ENCODE measurements around the gene ZNF331. TPM values are rescaled to one million over a fixed set of nuclear protein-coding genes. Genes with fewer than 3 reads are reported as not detected.

The ZNF331 gene
- total RNA-seq, 2 donors from 2014 or later: 16.9 to 26.7 TPM

GRCh38 chr19:53552001-53552721, 14.2 kb downstream of the ZNF331 start:
- peaks cover 4% of the 10 kb centered on the region for H3K36me3 ChIP-seq
- no peak for DNase-seq (ENCODE audit: low spot score)
- no peak overlapping the region for H3K4me3 ChIP-seq
- H3K9me3 ChIP-seq: no peaks in the 10 kb centered on the region
- no peak for TF ChIP-seq CTCF (IDR thresholded peaks at IDR 0.05)
- H3K4me1 ChIP-seq: peaks cover 0 to 5% of the 10 kb centered on the region in 2 donors
- no peaks in the 10 kb centered on the region for H3K27me3 ChIP-seq
- H3K27ac ChIP-seq: no peak overlapping the region

- H3K27me3 ChIP-seq: no peaks in the 10 kb centered on the region
- H3K4me3 ChIP-seq: peak overlapping the region in 1 of 2 donors; percentile 60
- no peak for TF ChIP-seq CTCF (IDR thresholded peaks at IDR 0.05)
- DNase-seq (ENCODE audit: low spot score): no peak
- peak overlapping the region in 1 of 2 donors; percentile 88 for H3K27ac ChIP-seq
- H3K4me1 ChIP-seq: peaks cover 0 to 5% of the 10 kb centered on the region in 2 donors
- no peaks in the 10 kb centered on the region for H3K9me3 ChIP-seq
- H3K36me3 ChIP-seq: peaks cover 4% of the 10 kb centered on the region
Observed at GRCh38 chr19:53553156-53553555, 15.2 kb downstream of the ZNF331 start.

GRCh38 chr19:53553865-53554791, 16.2 kb downstream of the ZNF331 start:
- Histone ChIP-seq H3K27me3 (no peaks in the 10 kb centered on the region), H3K4me3 (peak overlapping the region; percentile 46 to 60), H3K9me3 (no peaks in the 10 kb centered on the region), H3K27ac (peak overlapping the region; percentile 86 to 88), H3K4me1 (peaks cover 0 to 5% of the 10 kb centered on the region in 2 donors), H3K36me3 (peaks cover 4% of the 10 kb centered on the region)
- no peak for TF ChIP-seq CTCF (IDR thresholded peaks at IDR 0.05)
- DNase-seq (ENCODE audit: low spot score): peak; percentile 92

GRCh38 chr19:53554804-53555203, 16.9 kb downstream of the ZNF331 start:
- Histone ChIP-seq H3K36me3 (peaks cover 11% of the 10 kb centered on the region), H3K4me3 (peak overlapping the region; percentile 46 to 60), H3K9me3 (no peaks in the 10 kb centered on the region), H3K4me1 (peaks cover 0 to 5% of the 10 kb centered on the region in 2 donors), H3K27ac (peak overlapping the region; percentile 86 to 88), H3K27me3 (no peaks in the 10 kb centered on the region)
- no peak for DNase-seq (ENCODE audit: low spot score)
- TF ChIP-seq CTCF (IDR thresholded peaks at IDR 0.05): no peak

GRCh38 chr19:53555352-53555751, 17.4 kb downstream of the ZNF331 start:
- H3K4me3 ChIP-seq: peak overlapping the region; percentile 46 to 60
- DNase-seq (ENCODE audit: low spot score): no peak
- H3K4me1 ChIP-seq: peaks cover 0 to 5% of the 10 kb centered on the region in 2 donors
- H3K27me3 ChIP-seq: no peaks in the 10 kb centered on the region
- no peaks in the 10 kb centered on the region for H3K9me3 ChIP-seq
- H3K27ac ChIP-seq: peak overlapping the region; percentile 86 to 88
- peaks cover 14% of the 10 kb centered on the region for H3K36me3 ChIP-seq
- TF ChIP-seq CTCF (IDR thresholded peaks at IDR 0.05): no peak

All from right atrium auricular region (tissue), 2 donors.